ENCODE data around the gene DAPP1. TPM values are rescaled to one million over a fixed set of nuclear protein-coding genes. Genes with fewer than 3 reads are reported as not detected.

DAPP1 gene
- total and polyA plus RNA-seq, 2 experiments from 2014 or later = not detected

GRCh38 chr4:99847362-99847976, 30.8 kb downstream of the DAPP1 start:
- Histone ChIP-seq H3K27me3 (ENCODE audit: insufficient read depth) (no peaks in the 10 kb centered on the region), H3K4me1 (ENCODE audit: insufficient read depth) (no peaks in the 10 kb centered on the region), H3K79me2 (replicated peaks; ENCODE audit: insufficient read depth) (no peaks in the 10 kb centered on the region), H3K9me2 (ENCODE audit: insufficient read depth) (no peaks in the 10 kb centered on the region), H3K4me3 (no peak overlapping the region), H3K27ac (ENCODE audit: low read depth) (no peak overlapping the region), H3K4me2 (no peak overlapping the region), H2AFZ (no peak overlapping the region), H3K36me3 (ENCODE audit: insufficient read depth) (no peaks in the 10 kb centered on the region), H4K20me1 (replicated peaks; ENCODE audit: insufficient read depth) (no peaks in the 10 kb centered on the region), H3F3A (replicated peaks; ENCODE audit: low read depth) (no peaks in the 10 kb centered on the region)
- Mint-ChIP-seq H3K36me3 (ENCODE audit: low read depth) (no peaks in the 10 kb centered on the region), H3K9me3 (no peaks in the 10 kb centered on the region), H3K4me3 (no peak overlapping the region), H3K4me1 (no peaks in the 10 kb centered on the region), H3K27me3 (ENCODE audit: insufficient read depth, low read depth, poor library complexity) (no peaks in the 10 kb centered on the region), H3K27ac (no peak overlapping the region)
- DNase-seq (ENCODE audit: low spot score) = no peak
- TF ChIP-seq CTCF (conservative IDR thresholded peaks at IDR 0.05; ENCODE audit: low read depth in 2 of 2) (no peak), ZNF462 (CRISPR knock-in tag; IDR thresholded peaks at IDR 0.05) (no peak), REST (IDR thresholded peaks at IDR 0.05; ENCODE audit: unreplicated experiment) (no peak), POLR2AphosphoS5 (IDR thresholded peaks at IDR 0.05; ENCODE audit: low read depth) (no peak), CREB1 (CRISPR knock-in tag; IDR thresholded peaks at IDR 0.05; ENCODE audit: low read depth) (no peak), ZNF114 (CRISPR knock-in tag; IDR thresholded peaks at IDR 0.05) (no peak), JUNB (IDR thresholded peaks at IDR 0.05; ENCODE audit: unreplicated experiment) (no peak), STAT1 (IDR thresholded peaks at IDR 0.05; ENCODE audit: unreplicated experiment) (no peak)
- ATAC-seq = no peak

All from GM23338 (cell line).